ENCODE measurements around the gene LCE2B.

LCE2B gene

DNA sequence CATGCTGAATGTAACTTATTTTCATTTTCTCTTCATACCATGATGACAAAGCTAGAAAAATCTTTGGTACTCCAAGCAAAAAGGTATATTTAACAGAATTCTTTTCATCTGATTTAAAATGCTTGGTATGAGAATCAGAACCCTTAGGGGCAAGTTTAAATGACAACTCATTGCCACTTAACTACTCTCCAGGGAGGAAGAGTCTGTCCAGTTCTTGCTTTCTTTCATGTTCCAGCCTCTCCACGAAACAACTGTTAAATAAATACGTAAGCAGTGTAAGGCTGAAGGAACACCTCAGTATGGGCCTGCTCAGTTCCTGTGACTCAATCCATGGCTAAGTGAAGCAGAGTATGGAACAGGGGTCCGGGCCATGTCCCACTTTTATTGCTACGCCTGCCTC lies 13.8 kb downstream of the LCE2B start:
- Histone ChIP-seq H3K9me2 (replicated peaks; ENCODE audit: insufficient read depth, low read length) (no peaks in the 10 kb centered on the region), H3K27ac (ENCODE audit: low read length) (no peak overlapping the region), H3K9ac (ENCODE audit: low read length) (no peak overlapping the region), H3K9me3 (replicated peaks; ENCODE audit: insufficient read depth, low read length) (no peaks in the 10 kb centered on the region), H4K20me1 (ENCODE audit: insufficient read depth, low read length) (no peaks in the 10 kb centered on the region), H3K79me2 (ENCODE audit: low read length) (no peaks in the 10 kb centered on the region), H3F3A (ENCODE audit: insufficient read depth, low read length) (no peaks in the 10 kb centered on the region), H3K4me1 (ENCODE audit: low read length) (no peaks in the 10 kb centered on the region), H3K27me3 (replicated peaks; ENCODE audit: insufficient read depth, low read length) (no peaks in the 10 kb centered on the region), H2AFZ (ENCODE audit: low read length) (no peak overlapping the region), H3K4me2 (ENCODE audit: low read depth, low read length) (no peak overlapping the region), H3K36me3 (replicated peaks; ENCODE audit: insufficient read depth, low read length) (no peaks in the 10 kb centered on the region), H3K4me3 (ENCODE audit: low read length) (no peak overlapping the region)
- TF ChIP-seq, protein P1, sequence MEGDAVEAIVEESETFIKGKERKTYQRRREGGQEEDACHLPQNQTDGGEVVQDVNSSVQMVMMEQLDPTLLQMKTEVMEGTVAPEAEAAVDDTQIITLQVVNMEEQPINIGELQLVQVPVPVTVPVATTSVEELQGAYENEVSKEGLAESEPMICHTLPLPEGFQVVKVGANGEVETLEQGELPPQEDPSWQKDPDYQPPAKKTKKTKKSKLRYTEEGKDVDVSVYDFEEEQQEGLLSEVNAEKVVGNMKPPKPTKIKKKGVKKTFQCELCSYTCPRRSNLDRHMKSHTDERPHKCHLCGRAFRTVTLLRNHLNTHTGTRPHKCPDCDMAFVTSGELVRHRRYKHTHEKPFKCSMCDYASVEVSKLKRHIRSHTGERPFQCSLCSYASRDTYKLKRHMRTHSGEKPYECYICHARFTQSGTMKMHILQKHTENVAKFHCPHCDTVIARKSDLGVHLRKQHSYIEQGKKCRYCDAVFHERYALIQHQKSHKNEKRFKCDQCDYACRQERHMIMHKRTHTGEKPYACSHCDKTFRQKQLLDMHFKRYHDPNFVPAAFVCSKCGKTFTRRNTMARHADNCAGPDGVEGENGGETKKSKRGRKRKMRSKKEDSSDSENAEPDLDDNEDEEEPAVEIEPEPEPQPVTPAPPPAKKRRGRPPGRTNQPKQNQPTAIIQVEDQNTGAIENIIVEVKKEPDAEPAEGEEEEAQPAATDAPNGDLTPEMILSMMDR (IDR thresholded peaks at IDR 0.05; ENCODE audit: low read length) = no peak
- TF ChIP-seq EZH2phosphoT487 (IDR thresholded peaks at IDR 0.05; ENCODE audit: low read length) = no peak
- TF ChIP-seq EZH2 (optimal IDR thresholded peaks at IDR 0.05; ENCODE audit: low read depth, low read length) = no peak
- no peak for DNase-seq

DNA sequence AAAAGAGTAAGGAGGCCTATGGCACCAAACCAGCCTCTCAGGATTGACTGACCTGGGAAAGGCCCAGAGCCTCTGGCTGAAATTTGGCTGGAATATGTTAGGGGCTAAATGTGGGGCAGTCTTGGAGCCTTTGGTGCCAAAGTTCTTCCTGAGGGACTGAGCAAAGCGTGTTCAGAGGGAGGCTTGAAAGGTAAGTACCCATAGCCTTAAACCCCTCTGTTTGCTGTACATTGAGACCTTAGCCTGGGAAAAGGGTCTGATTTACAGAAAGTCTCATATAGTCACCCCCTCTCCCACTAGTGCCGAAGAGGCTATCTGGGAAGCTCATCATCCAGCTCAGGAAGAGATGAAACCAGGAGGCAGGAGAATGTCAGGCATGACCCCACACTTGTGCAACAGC lies 21.9 kb downstream of the LCE2B start, which contains the start of gene LCE4A:
Gene LCE4A, plus strand, starts transcription at position 301 of the 400 bp plus-strand sequence. CDS start 916 bp downstream, outside the sequence.
- Histone ChIP-seq H3K27ac (ENCODE audit: low read length) (no peak within 1 kb of the TSS), H3K9me2 (replicated peaks; ENCODE audit: insufficient read depth, low read length) (no peaks in the 10 kb centered on the region), H3K36me3 (replicated peaks; ENCODE audit: insufficient read depth, low read length) (no peaks in the 10 kb centered on the region), H3K4me3 (ENCODE audit: low read length) (no peak within 1 kb of the TSS), H3K9me3 (replicated peaks; ENCODE audit: insufficient read depth, low read length) (no peaks in the 10 kb centered on the region), H2AFZ (ENCODE audit: low read length) (no peak within 1 kb of the TSS), H3K79me2 (ENCODE audit: low read length) (no peaks in the 10 kb centered on the region), H3F3A (ENCODE audit: insufficient read depth, low read length) (no peaks in the 10 kb centered on the region), H3K4me1 (ENCODE audit: low read length) (no peaks in the 10 kb centered on the region), H3K9ac (ENCODE audit: low read length) (no peak within 1 kb of the TSS), H4K20me1 (ENCODE audit: insufficient read depth, low read length) (no peaks in the 10 kb centered on the region), H3K27me3 (replicated peaks; ENCODE audit: insufficient read depth, low read length) (no peaks in the 10 kb centered on the region), H3K4me2 (ENCODE audit: low read depth, low read length) (no peak within 1 kb of the TSS)
- no peak for DNase-seq
- TF ChIP-seq EZH2 (optimal IDR thresholded peaks at IDR 0.05; ENCODE audit: low read depth, low read length) (no peak), EZH2phosphoT487 (IDR thresholded peaks at IDR 0.05; ENCODE audit: low read length) (no peak)
- TF ChIP-seq, protein P1 (IDR thresholded peaks at IDR 0.05; ENCODE audit: low read length) = no peak

DNA sequence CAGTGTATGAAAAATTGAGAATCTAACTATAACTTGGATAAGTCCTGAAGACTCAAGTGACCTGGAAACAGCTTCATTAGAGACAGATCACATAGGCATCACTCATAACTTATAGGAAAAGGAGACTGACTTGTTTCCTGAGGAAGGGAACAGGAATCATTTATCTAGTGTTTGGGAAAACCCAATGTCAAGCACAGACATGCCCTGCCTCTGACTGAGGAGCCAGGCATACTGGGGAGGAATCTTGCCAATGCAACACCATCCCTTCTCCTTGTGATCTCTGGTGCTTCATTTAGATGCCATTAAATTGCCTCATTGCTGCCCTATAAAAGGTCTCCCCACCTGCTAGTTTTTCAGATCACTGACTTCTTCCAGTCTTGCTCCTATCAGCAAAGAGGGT lies 32.3 kb downstream of the LCE2B start:
- no peak overlapping the region for H3K4me2 ChIP-seq (ENCODE audit: low read depth, low read length)
- H3K36me3 ChIP-seq (replicated peaks; ENCODE audit: insufficient read depth, low read length) = no peaks in the 10 kb centered on the region
- H3F3A ChIP-seq (ENCODE audit: insufficient read depth, low read length) = no peaks in the 10 kb centered on the region
- H3K9ac ChIP-seq (ENCODE audit: low read length) = no peak overlapping the region
- H3K4me3 ChIP-seq (ENCODE audit: low read length) = no peak overlapping the region
- no peaks in the 10 kb centered on the region for H3K79me2 ChIP-seq (ENCODE audit: low read length)
- no peaks in the 10 kb centered on the region for H3K9me3 ChIP-seq (replicated peaks; ENCODE audit: insufficient read depth, low read length)
- H3K9me2 ChIP-seq (replicated peaks; ENCODE audit: insufficient read depth, low read length) = no peaks in the 10 kb centered on the region
- TF ChIP-seq, protein P1 (IDR thresholded peaks at IDR 0.05; ENCODE audit: low read length) = no peak
- H3K4me1 ChIP-seq (ENCODE audit: low read length) = no peaks in the 10 kb centered on the region
- no peak overlapping the region for H2AFZ ChIP-seq (ENCODE audit: low read length)
- no peak overlapping the region for H3K27ac ChIP-seq (ENCODE audit: low read length)
- no peaks in the 10 kb centered on the region for H3K27me3 ChIP-seq (replicated peaks; ENCODE audit: insufficient read depth, low read length)
- no peaks in the 10 kb centered on the region for H4K20me1 ChIP-seq (ENCODE audit: insufficient read depth, low read length)
- DNase-seq = no peak
